ENCODE results near the gene BEND3.

GRCh38 chr6:107114213-107114925 is 946 bp downstream of the BEND3 start:
- no peak for TF ChIP-seq EZH2 (IDR thresholded peaks at IDR 0.05; ENCODE audit: borderline replicate concordance, low read length)
- peak; percentile 31 to 60 for TF ChIP-seq CTCF (conservative IDR thresholded peaks at IDR 0.05 in 1 of 2, IDR thresholded peaks at IDR 0.05 in 1 of 2; ENCODE audit: extremely low read depth in 1 of 2, insufficient read depth in 1 of 2, low read depth in 1 of 2, low read length in 2 of 2)

Data from mammary epithelial cell (primary cell).